KMS-11 (cell line): ENCODE results near the gene ESRRG.

Experiments used
- H2AFZ ChIP-seq: fragments of 200-600 bp; sonication (generic); 2 replicates; pipeline ENCODE4 v1.6.1; 2016; ENCODE audit warnings: antibody characterized with exemption, mixed run types, low read depth
- H3K27ac ChIP-seq: fragments of 200-600 bp; sonication (generic); 2 replicates; pipeline ENCODE4 v1.6.1; 2016; ENCODE audit warnings: mild to moderate bottlenecking, mixed run types
- H3K27me3 ChIP-seq: fragments of 200-600 bp; sonication (generic); 2 replicates; pipeline ENCODE4 v1.6.1; 2017; ENCODE audit warnings: mild to moderate bottlenecking, low read depth, mixed run types, moderate library complexity; ENCODE audit not compliant: insufficient read depth
- H3K36me3 ChIP-seq: fragments of 200-600 bp; sonication (generic); 2 replicates; pipeline ENCODE4 v1.6.1; 2017; ENCODE audit warnings: mild to moderate bottlenecking, mixed run types; ENCODE audit not compliant: insufficient read depth
- H3K4me1 ChIP-seq: fragments of 200-600 bp; sonication (generic); 2 replicates; pipeline ENCODE4 v1.6.1; 2016; ENCODE audit warnings: mild to moderate bottlenecking, low read depth, mixed run types; ENCODE audit not compliant: poor library complexity, severe bottlenecking
- H3K4me2 ChIP-seq: fragments of 200-600 bp; sonication (generic); 2 replicates; pipeline ENCODE4 v1.7.0; 2016; ENCODE audit warnings: mild to moderate bottlenecking, mixed run types
- H3K4me3 ChIP-seq: fragments of 200-600 bp; sonication (generic); IDR thresholded peaks from 2 replicates; pipeline ENCODE4 v1.6.1; 2017; ENCODE audit warnings: low read depth, low read length, mixed read lengths; ENCODE audit not compliant: insufficient read depth
- H3K79me2 ChIP-seq: fragments of 200-600 bp; sonication (generic); 2 replicates; pipeline ENCODE4 v1.6.1; 2016; ENCODE audit warnings: low read depth, mixed run types; ENCODE audit not compliant: insufficient read depth
- H3K9ac ChIP-seq: fragments of 200-600 bp; sonication (generic); 2 replicates; pipeline ENCODE4 v1.6.1; 2016; ENCODE audit warnings: mild to moderate bottlenecking, mixed run types
- H4K20me1 ChIP-seq: fragments of 200-600 bp; sonication (generic); 2 replicates; pipeline ENCODE4 v1.6.1; 2016; ENCODE audit warnings: mild to moderate bottlenecking, mixed run types; ENCODE audit not compliant: insufficient read depth
- TF ChIP-seq, protein P1 (sequence below): fragments of 200-600 bp; sonication (generic); conservative IDR thresholded peaks from 2 replicates; pipeline ENCODE4 v1.6.1; 2017; ENCODE audit warnings: low read depth, mild to moderate bottlenecking, antibody characterized with exemption, low read length, moderate library complexity, mixed read lengths

Gene ESRRG

GRCh38 chr1:216523449-216524190 is 199.6 kb downstream of the ESRRG start:
- Histone ChIP-seq H2AFZ (no peak overlapping the region), H3K9ac (no peak overlapping the region), H3K4me2 (no peak overlapping the region), H3K36me3 (no peaks in the 10 kb centered on the region), H3K4me1 (no peaks in the 10 kb centered on the region), H3K27me3 (no peaks in the 10 kb centered on the region), H3K79me2 (no peaks in the 10 kb centered on the region), H3K27ac (no peak overlapping the region), H4K20me1 (no peaks in the 10 kb centered on the region), H3K4me3 (no peak overlapping the region)
- TF ChIP-seq, protein P1, sequence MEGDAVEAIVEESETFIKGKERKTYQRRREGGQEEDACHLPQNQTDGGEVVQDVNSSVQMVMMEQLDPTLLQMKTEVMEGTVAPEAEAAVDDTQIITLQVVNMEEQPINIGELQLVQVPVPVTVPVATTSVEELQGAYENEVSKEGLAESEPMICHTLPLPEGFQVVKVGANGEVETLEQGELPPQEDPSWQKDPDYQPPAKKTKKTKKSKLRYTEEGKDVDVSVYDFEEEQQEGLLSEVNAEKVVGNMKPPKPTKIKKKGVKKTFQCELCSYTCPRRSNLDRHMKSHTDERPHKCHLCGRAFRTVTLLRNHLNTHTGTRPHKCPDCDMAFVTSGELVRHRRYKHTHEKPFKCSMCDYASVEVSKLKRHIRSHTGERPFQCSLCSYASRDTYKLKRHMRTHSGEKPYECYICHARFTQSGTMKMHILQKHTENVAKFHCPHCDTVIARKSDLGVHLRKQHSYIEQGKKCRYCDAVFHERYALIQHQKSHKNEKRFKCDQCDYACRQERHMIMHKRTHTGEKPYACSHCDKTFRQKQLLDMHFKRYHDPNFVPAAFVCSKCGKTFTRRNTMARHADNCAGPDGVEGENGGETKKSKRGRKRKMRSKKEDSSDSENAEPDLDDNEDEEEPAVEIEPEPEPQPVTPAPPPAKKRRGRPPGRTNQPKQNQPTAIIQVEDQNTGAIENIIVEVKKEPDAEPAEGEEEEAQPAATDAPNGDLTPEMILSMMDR: no peak

GRCh38 chr1:216523043-216523442 is 200.2 kb downstream of the ESRRG start:
- TF ChIP-seq, protein P1: no peak
- H3K79me2 ChIP-seq: no peaks in the 10 kb centered on the region
- H3K36me3 ChIP-seq: no peaks in the 10 kb centered on the region
- no peak overlapping the region for H3K4me2 ChIP-seq
- no peaks in the 10 kb centered on the region for H3K4me1 ChIP-seq
- H3K4me3 ChIP-seq: no peak overlapping the region
- no peak overlapping the region for H3K9ac ChIP-seq
- H3K27ac ChIP-seq: no peak overlapping the region
- no peaks in the 10 kb centered on the region for H4K20me1 ChIP-seq
- no peak overlapping the region for H2AFZ ChIP-seq
- H3K27me3 ChIP-seq: no peaks in the 10 kb centered on the region

DNA sequence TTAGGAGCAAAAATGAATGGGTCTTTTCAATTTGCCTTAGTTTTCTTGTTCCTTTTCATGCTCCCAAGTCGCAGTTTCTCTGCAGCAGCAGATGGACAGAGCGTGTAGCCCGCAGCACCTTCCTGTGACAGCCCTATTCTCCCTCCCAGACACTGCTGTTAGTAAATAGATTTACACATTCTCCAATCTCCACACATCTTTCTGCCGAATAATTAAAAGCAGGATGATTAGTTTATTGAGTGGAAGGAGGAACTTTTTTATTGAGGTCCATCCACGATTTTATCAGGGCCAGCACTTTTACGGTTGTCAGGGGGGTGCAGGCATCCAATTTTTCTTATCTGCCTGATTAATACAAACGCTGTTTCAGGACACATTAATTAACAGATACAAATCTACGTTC is 201.8 kb downstream of the ESRRG start:
- no peak overlapping the region for H3K9ac ChIP-seq
- H3K27me3 ChIP-seq: no peaks in the 10 kb centered on the region
- no peak overlapping the region for H2AFZ ChIP-seq
- H3K27ac ChIP-seq: no peak overlapping the region
- no peaks in the 10 kb centered on the region for H4K20me1 ChIP-seq
- H3K79me2 ChIP-seq: no peaks in the 10 kb centered on the region
- H3K4me1 ChIP-seq: no peaks in the 10 kb centered on the region
- TF ChIP-seq, protein P1: no peak
- no peaks in the 10 kb centered on the region for H3K36me3 ChIP-seq
- H3K4me3 ChIP-seq: no peak overlapping the region
- H3K4me2 ChIP-seq: no peak overlapping the region

GRCh38 chr1:216518844-216519627 is 204.2 kb downstream of the ESRRG start:
- no peaks in the 10 kb centered on the region for H3K27me3 ChIP-seq
- no peaks in the 10 kb centered on the region for H3K79me2 ChIP-seq
- no peaks in the 10 kb centered on the region for H3K36me3 ChIP-seq
- H4K20me1 ChIP-seq: no peaks in the 10 kb centered on the region
- no peaks in the 10 kb centered on the region for H3K4me1 ChIP-seq
- H2AFZ ChIP-seq: no peak overlapping the region
- H3K9ac ChIP-seq: no peak overlapping the region
- no peak overlapping the region for H3K4me3 ChIP-seq
- H3K4me2 ChIP-seq: no peak overlapping the region
- no peak overlapping the region for H3K27ac ChIP-seq
- TF ChIP-seq, protein P1: no peak
